HG02610 (cell line): ENCODE results near the gene SART3.

ENCODE experiments used
- ATAC-seq: cut with Tn5 transposase; IDR thresholded peaks from one replicate; pipeline ENCODE4 v1.9.1; 2021; ENCODE audit warnings: mild to moderate bottlenecking, moderate library complexity; ENCODE audit not compliant: unreplicated experiment

The SART3 gene, protein sequence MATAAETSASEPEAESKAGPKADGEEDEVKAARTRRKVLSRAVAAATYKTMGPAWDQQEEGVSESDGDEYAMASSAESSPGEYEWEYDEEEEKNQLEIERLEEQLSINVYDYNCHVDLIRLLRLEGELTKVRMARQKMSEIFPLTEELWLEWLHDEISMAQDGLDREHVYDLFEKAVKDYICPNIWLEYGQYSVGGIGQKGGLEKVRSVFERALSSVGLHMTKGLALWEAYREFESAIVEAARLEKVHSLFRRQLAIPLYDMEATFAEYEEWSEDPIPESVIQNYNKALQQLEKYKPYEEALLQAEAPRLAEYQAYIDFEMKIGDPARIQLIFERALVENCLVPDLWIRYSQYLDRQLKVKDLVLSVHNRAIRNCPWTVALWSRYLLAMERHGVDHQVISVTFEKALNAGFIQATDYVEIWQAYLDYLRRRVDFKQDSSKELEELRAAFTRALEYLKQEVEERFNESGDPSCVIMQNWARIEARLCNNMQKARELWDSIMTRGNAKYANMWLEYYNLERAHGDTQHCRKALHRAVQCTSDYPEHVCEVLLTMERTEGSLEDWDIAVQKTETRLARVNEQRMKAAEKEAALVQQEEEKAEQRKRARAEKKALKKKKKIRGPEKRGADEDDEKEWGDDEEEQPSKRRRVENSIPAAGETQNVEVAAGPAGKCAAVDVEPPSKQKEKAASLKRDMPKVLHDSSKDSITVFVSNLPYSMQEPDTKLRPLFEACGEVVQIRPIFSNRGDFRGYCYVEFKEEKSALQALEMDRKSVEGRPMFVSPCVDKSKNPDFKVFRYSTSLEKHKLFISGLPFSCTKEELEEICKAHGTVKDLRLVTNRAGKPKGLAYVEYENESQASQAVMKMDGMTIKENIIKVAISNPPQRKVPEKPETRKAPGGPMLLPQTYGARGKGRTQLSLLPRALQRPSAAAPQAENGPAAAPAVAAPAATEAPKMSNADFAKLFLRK

DNA sequence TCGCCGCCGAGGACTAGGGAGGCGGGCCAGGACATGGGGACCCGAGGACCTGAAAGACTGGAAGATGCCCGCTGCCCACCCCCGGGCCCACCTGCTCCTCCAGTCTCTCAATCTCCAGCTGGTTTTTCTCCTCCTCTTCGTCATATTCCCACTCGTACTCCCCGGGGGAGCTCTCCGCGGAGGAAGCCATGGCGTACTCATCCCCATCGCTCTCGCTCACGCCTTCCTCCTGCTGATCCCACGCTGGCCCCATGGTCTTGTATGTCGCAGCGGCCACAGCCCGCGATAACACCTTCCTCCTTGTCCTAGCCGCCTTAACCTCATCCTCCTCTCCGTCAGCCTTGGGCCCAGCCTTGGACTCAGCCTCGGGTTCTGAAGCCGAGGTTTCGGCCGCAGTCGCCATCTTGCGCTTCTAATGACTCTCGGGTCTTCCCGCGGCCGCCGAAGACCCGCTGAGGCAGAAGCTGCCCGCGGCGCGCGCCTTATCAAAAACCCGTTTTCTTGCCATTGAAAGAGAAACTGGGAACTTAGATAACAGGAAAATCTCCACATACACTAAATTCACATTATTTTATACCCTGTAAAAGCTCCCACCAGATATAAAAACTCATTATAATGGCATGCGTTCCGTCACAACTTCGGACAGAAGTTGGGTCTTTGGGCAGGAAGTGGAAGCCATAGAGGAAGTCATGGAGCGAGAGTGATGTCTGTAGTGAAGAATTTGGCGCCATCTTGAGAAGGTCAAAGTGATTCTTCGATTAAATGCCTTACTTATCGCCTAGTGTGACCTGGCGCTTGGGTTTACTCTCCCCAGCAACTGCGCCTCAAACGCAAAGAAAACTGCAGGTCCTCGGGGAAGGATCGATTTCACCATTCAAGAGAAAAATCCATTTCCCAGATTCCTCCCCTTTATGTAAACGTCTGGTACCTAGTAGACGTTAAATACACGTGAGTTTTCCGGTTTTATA, at the start of gene SART3:
Gene SART3, minus strand, starts transcription at position 422 of the 968 bp plus-strand sequence. Its CDS starts 19 bp downstream, at position 403.
- ATAC-seq = peak; percentile 42

DNA sequence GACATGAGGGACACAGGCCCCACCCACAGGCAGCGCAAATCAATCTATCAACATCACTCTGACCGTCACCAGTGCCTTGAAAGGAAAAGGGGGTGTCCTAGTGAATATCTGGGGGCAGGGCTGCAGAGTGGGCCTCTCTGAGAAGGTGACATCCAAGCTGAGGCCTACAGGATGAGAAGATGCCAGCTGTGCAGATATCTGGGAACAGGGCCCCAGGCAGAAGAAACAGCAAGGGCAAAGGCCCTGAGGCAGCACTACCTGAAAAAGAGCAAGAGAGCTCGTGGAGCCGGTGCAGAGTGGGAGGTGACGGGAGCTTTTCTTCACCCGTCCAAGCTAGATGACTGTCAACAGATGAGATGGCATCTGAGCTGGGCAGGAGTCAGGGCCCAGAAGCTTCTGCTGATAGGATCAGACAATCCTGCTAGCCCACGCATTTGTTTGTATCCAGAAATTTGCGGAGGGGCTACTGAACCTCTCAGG, 49.4 kb upstream of the SART3 start:
- no peak for ATAC-seq

DNA sequence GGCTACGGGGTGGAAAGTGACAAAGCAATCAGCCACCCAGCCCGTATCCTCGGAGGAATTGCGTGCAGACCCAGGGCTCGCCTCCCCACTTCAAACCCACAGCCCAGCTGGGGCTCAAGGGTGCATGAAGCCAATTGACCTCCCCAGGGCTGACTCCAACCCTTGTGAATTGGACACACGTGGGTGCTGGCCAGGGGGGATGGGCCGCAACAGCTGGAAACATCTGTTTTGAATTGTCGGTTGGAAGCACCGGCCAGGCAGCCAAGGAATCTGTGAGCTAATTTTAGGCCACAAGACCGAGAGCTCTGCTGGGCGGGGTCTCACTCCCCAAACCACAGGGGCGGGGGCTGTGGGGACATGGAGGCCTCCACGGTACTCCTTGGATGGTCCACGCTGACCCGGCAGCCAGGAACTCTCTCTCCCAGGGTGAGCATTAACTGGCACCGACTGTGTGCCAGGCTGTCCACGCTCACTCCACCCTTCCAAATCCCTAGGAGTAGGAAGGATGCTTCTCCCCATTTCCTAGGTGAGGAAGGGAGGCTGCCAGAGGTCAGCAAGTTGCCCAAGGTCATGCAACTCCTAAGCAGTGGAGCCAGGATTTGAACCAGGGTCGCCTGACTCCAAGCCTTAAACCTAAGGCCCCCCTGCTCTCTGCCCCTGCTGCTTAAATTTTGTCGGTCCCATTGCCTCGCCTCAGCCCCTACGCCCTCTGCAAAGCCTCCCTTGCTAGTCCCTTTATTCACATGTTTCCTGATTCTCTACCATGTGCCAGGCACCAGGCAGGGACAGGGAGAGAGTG, 48.8 kb upstream of the SART3 start:
- ATAC-seq = peak; percentile 63

DNA sequence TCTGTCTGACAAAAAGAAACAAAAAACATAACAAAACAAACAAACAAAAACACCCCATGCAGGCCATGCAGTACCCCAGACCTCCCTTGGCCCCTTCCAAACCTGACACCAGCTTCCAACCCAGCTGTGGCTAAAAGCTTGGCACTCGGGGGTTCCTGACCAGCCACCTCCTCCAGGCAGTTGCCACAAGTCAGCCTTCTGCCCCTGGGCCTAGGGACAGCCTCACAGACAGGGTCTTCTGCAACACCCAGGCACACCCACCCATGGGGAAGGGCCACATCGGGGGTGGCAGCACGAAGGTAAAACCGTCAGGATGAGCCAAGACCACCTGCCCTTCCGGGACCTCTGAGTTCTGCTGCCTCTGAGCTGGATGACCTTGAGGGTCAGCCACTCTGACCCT, 47.6 kb upstream of the SART3 start:
- ATAC-seq = no peak

DNA sequence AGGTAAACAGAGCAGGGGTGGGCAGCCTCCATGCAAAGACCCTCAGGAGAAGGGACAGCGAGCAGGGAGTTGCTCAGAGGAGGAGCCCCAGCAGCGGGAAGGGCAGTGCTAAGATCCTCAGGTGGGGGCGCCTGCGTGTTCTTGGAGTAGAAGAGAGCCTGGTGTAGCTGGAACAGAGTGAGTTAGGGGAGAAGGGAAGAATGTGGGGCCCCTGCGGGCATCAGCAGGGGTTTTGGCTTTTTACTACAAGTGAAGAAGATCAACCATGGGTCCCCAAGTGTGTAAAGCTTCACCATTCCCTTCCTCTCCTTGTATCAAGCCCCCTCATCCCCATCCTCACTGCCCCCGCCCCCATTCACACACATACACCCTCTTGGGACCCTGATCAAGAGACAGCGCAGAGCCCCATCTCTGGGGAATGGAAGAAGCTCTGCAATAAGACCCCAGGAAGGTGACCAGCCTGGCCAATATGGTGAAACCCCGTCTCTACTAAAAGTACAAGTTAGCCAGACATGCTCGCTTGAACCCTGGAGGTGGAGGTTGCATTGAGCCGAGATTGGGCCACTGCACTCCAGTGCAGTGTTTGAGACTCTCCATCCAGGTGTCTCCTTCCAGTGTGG, 47.1 kb upstream of the SART3 start:
- no peak for ATAC-seq

DNA sequence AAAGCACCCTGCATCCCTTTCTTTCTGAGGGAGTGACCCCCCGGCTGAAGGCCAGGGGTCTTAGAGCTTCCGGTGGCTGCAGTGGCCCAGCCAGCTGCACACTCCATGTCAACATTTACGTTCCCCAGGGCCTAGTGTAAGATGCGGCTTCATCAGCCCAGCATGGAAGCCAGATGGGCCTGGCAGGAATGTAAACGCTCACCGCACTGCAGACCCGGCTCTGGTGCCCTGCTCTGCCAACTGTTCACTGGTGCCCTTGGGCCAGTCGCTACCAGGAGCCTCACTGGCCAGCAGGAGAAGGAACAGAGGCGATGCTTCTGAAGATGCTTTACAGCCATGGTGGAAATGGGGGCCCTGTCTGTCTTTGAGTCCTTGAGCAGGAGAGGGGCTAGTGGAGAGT, 45.5 kb upstream of the SART3 start:
- ATAC-seq = no peak

DNA sequence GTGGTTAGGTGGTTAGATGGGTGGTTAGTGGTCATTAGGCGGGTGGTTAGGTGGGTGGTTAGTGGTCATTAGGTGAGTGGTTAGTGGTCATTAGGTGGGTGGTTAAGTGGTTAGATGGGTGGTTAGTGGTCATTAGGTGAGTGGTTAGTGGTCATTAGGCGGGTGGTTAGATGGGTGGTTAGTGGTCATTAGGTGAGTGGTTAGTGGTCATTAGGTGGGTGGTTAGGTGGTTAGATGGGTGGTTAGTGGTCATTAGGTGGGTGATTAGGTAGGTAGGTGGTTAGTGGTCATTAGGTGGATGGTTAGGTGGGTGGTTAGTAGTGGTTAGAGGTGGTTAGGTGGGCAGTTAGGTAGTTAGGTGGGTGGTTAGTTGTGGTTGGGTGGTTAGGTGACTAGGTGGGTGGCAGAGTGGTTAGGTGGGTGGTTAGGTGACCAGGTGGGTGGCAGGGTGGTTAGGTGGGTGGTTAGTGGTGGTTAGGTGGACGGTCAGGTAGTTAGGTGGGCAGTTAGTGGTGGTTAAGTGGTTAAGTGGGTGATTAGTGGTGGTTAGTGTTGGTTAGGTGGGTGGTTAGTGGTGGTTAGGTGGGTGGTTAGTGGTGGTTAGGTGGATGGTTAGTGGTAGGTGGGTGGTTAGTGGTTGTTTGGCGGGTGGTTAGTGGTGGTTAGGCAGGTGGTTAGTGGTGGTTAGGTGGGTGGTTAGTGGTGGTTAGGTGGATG, 44.9 kb upstream of the SART3 start:
- ATAC-seq = no peak

DNA sequence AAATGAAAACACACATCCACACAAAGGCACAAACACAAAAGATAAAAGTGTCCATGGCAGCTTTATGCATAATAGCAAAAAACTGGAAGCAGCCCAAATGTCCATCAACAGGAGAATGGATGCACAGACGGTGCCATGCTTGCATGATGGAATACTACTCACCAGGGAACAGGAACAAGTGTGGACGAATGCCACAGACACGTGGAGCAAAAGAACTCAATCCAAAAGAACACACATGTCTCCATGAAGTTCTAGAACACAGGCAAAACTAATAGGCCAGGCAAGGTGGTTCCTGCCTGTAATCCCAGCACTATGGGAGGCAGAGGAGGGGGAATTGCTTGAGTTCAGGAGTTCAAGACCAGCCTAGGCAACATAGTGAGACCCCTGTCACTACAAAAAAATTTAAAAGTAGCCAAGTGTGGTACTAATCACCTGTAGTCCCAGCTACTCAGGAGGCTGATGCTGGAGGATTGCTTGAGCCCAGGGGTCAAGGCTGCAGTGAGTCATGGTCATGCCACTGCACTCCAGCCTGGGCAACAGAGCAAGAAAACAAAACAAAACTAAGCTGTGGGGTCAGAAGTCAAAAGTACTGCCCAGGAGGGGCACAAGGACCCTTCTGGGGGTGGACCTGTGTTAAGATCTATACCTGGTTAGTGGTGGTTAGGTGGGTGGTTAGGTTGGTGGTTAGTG, 44.2 kb upstream of the SART3 start:
- no peak for ATAC-seq

DNA sequence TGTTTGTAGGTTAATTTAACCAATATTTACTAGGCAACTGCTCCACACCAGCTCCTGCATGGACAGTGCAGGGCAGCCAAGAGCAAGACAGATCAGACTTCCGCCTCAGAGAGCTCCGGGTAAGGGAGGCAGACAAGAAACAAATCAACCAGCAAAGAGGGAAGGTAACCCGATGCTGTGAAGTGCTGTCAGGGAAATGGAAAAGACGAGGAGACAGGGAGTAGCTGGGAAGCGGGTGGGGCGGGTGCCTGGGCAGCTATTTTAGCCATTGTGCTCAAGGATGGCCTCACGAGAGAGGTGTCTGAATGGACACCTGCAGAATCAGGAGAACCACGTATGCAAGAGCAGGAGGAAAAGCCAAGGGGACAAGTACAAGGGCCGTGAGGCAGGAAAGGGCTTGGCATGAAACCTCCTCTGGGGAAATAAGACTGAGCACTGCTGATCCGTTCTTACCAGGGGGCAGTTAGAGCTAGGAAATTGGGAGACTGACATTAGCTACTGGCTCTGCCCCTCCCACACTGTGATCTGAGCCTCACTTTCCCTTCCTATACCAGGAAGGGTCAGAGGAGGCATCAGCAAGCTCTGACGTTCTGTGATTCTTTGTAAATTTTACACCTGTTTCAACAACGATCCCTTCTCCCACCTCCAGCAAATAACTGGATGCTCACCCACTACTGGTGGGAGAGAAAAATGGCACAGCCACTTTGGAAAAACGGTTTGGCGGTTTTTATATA, 43.4 kb upstream of the SART3 start:
- ATAC-seq = no peak

DNA sequence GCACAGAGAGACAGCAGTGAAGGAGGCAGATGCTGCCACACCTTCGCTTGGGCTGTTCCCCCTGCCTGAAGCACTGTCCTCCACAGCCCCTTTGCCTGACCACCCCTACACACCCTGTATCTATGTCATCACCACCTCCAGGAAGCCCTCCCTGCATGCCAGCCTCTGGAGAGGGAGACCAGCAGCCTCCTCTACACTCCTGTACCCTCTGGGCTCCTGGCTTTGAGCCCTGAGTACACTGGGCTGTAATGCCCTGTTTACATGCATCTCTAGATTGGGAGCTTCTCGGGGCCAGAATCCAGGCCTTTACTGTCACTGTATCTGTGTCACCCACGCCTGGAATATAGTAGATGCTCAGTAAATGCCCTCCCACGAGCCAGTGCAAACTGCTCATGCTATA, 42.8 kb upstream of the SART3 start:
- ATAC-seq = no peak

DNA sequence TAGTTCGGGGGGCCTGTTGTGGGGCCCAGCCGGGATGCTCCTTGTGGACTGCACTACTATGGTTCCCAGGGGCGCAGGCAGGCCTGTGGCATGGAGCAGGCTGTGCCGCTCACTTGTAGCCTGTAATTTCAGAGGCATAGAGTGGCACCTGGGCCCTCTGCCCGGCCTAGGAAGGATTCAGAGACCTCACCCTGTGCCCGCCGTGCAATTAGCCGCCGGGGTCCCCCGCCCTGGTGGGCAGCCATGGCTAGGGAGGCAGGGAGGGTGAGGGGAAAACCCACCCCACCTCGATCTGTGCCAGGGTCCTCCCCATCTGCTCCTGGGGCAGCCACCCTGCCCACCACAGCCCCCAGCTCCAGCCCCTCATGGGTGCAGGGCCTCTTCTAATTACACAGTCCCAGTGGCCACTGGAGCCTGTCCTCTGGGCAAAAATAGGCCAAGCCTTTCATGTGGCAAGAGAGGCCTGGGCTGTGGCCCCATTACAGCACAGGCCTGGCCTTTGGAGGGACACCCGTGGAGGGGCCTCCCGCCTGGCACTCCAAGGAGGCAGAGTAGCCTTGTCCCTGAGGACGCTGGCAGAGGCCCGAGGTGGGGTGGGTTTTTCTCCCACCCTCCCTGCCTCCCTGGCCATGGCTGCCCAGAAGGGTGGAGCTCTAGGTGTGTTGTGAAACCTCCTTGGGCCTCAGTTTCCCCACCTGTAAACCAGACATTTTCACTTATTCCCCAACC, 42.2 kb upstream of the SART3 start:
- ATAC-seq = no peak

DNA sequence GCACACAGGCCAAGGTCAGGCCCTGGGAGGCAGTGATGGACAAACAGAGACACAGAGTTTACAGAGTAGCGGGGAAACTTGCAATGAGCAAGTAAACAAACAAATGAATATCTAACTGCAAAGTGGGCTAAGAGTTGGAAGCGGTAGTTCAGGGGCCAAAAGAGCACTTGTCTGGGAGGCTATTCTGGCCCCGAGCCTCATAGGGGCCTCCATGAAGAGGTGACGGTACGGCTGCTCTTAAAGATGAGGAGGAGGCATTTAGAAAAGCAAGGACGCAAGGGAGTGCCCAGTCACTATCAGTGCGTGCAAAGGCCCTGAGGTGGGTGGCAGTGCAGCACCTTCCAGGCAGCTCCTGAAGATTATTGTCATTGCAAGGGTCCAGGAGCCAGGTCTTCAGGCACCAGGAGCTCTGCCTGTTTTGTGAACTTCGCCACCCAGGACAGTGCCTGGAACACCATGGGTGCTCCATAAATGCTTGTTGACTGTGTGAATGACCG, 41.3 kb upstream of the SART3 start:
- ATAC-seq = no peak

DNA sequence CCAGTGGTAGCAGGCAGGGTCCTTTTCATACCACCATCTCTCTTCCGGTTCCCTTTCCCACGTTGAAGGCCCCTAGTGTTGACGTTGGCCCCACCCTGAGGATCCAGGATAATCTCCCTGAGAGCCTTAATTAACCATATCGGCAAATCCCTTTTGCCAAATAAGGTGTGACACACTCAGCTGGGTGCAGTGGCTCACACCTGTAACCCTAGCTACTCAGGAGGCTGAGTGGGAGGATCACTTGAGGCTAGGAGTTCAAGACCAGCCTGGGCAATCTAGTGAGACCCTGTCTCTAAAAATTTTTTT, 39.7 kb upstream of the SART3 start:
- ATAC-seq = no peak

DNA sequence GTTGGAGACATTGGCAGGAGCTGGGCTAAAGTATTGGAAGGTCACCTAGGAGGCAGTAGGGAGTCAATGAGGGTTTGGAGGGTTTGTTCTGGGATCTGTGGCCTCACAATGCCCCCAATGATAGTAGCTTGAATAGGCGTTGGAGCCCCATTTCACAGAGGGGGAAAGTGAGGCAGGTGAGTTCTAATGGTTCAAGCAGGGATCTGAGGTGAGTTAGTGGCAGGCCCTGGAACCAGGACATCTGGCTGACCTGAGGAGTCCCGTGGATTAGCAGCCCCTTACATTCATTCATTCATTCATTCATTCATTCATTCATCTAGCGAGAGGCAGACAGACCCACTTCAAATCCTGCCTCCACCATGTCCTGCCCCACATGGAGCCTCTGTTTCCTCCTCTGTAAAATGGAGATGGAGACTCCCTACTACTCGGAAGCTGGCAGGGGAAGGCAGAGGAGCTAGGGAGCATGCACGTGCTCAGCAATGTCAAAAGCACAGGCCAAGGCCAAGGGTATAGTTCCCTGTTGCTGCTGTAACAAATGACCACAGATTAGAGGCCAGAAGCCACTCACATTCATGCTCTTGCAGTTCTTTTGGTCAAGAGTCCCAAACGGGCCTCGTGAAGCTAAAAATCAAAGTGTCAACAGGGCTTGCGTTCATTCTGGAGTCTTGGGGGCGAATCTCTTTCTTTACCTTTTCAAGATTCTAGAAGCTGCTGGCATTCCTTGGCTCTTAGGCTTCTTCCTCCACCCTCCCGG, 39.2 kb upstream of the SART3 start:
- ATAC-seq = no peak

DNA sequence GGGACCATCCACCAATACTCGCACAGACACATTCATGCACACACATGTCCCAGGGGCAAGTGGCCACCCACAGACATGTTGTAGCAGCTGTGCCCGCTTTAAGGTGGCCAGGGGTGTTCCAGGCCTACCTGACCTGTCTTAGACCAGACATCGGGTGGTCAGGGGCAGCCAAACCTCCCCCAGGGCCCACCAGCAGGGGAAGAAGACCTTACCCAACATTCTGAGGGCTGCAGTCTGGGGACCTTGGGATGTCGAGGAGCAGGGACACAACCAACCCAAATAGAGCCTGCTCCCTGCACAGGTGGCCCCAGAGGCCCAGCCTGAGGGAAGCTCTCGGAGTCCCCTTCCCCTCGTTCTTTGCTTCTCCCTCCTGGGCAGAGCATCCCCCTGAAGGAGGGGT, 38.6 kb upstream of the SART3 start:
- ATAC-seq = no peak
